ENCODE measurements around the gene WSB1.

WSB1 gene

GRCh38 chr17:27340575-27340974 is 46.7 kb downstream of the WSB1 start:
- DNase-seq: no peak

- DNase-seq: no peak
Measured at GRCh38 chr17:27341041-27341471, 47.1 kb downstream of the WSB1 start.

- no peak for DNase-seq
Measured at GRCh38 chr17:27342059-27342458, 48.1 kb downstream of the WSB1 start.

GRCh38 chr17:27343294-27343693 is 49.4 kb downstream of the WSB1 start:
- DNase-seq: no peak

- DNase-seq: no peak
Measured at GRCh38 chr17:27343977-27344607, 50.2 kb downstream of the WSB1 start.

GRCh38 chr17:27345141-27345904 is 51.4 kb downstream of the WSB1 start:
- DNase-seq: no peak

GRCh38 chr17:27346228-27346899 is 52.5 kb downstream of the WSB1 start:
- no peak for DNase-seq

- no peak for DNase-seq
Measured at GRCh38 chr17:27348196-27348595, 54.3 kb downstream of the WSB1 start.

GRCh38 chr17:27349540-27350021 is 55.7 kb downstream of the WSB1 start:
- no peak for DNase-seq

GRCh38 chr17:27351759-27352158 is 57.8 kb downstream of the WSB1 start:
- no peak for DNase-seq

GRCh38 chr17:27352448-27353032 is 58.6 kb downstream of the WSB1 start:
- DNase-seq: no peak

- no peak for DNase-seq
Measured at GRCh38 chr17:27353033-27353460, 59.1 kb downstream of the WSB1 start.

GRCh38 chr17:27353461-27354050 is 59.6 kb downstream of the WSB1 start:
- DNase-seq: peak; percentile 89

GRCh38 chr17:27354051-27354490 is 60.2 kb downstream of the WSB1 start:
- no peak for DNase-seq

- peak; percentile 21 for DNase-seq
Measured at GRCh38 chr17:27354491-27355081, 60.7 kb downstream of the WSB1 start.

- no peak for DNase-seq
Measured at GRCh38 chr17:27355419-27355818, 61.5 kb downstream of the WSB1 start.

- DNase-seq: no peak
Measured at GRCh38 chr17:27356091-27356705, 62.3 kb downstream of the WSB1 start.

- no peak for DNase-seq
Measured at GRCh38 chr17:27357236-27357635, 63.3 kb downstream of the WSB1 start.

GRCh38 chr17:27360507-27360906 is 66.6 kb downstream of the WSB1 start:
- no peak for DNase-seq

- DNase-seq: no peak
Measured at GRCh38 chr17:27361695-27362094, 67.8 kb downstream of the WSB1 start.

- no peak for DNase-seq
Measured at GRCh38 chr17:27362503-27362902, 68.6 kb downstream of the WSB1 start.

GRCh38 chr17:27362909-27363308 is 69.0 kb downstream of the WSB1 start:
- DNase-seq: no peak

Data from NK-92 treated with Interleukin-12 subunit alpha and Interleukin-12 subunit beta, amount 100 ng/mL, for 24 hours (cell line).